Osteoblast (primary cell): ENCODE measurements around the gene FBN2. TPM values are rescaled to one million over a fixed set of nuclear protein-coding genes. Genes with fewer than 3 reads are reported as not detected.
"Not testable (repeated sequence)": the region's sequence is repeated elsewhere in the genome, so short reads cannot be mapped to it uniquely, and the experiment has no call there.

ENCODE experiments used
- DNase-seq: peaks from one replicate; pipeline ENCODE4 v3.0.0; 2011; ENCODE audit warnings: low spot score, mixed read lengths; ENCODE audit not compliant: insufficient read length; ENCODE audit errors: missing footprints
- H2AFZ ChIP-seq: 2 replicates; pipeline ENCODE4 v1.6.0; 2011; ENCODE audit warnings: mild to moderate bottlenecking, low read length
- H3K27ac ChIP-seq: 2 replicates; pipeline ENCODE4 v1.5.1; 2011; ENCODE audit warnings: mild to moderate bottlenecking, low read depth, low read length, moderate library complexity
- H3K27me3 ChIP-seq: 2 replicates; pipeline ENCODE4 v1.6.0; 2012; ENCODE audit warnings: mild to moderate bottlenecking, control low read depth, inconsistent platforms, low read length, moderate library complexity; ENCODE audit not compliant: insufficient read depth
- H3K36me3 ChIP-seq: 2 replicates; pipeline ENCODE4 v1.5.1; 2011; ENCODE audit warnings: mild to moderate bottlenecking, low read length, control low read depth, moderate library complexity; ENCODE audit not compliant: insufficient read depth
- H3K4me1 ChIP-seq: 2 replicates; pipeline ENCODE4 v1.5.1; 2011; ENCODE audit warnings: mild to moderate bottlenecking, low read length, control low read depth, moderate library complexity; ENCODE audit not compliant: insufficient read depth
- H3K4me2 ChIP-seq: 2 replicates; pipeline ENCODE4 v1.6.0; 2011; ENCODE audit warnings: mild to moderate bottlenecking, low read length; ENCODE audit not compliant: insufficient read depth
- H3K4me3 ChIP-seq: fragments of 200-600 bp; sonication (generic); 3 replicates; pipeline ENCODE4 v1.5.1; 2012; ENCODE audit warnings: mild to moderate bottlenecking, low read length, inconsistent platforms; ENCODE audit not compliant: insufficient read depth
- H3K79me2 ChIP-seq: 2 replicates; pipeline ENCODE4 v1.6.0; 2012; ENCODE audit warnings: mild to moderate bottlenecking, low read length, control low read depth, inconsistent platforms; ENCODE audit not compliant: insufficient read depth
- H3K9me3 ChIP-seq: 2 replicates; pipeline ENCODE4 v1.5.1; 2011; ENCODE audit warnings: low read depth, low read length, control low read depth
- H4K20me1 ChIP-seq: 2 replicates; pipeline ENCODE4 v1.6.0; 2012; ENCODE audit warnings: mild to moderate bottlenecking, low read length, control low read depth; ENCODE audit not compliant: insufficient read depth
- CTCF ChIP-seq: IDR thresholded peaks from 2 replicates; pipeline ENCODE4 v1.5.1; 2011; ENCODE audit warnings: mild to moderate bottlenecking, low read depth, low read length, moderate library complexity; ENCODE audit errors: extremely low read depth
- total RNA-seq: library from RNA; depleted of rRNA; stranded (reverse); fragments of >200 nt; gene quantifications from 2 replicates; pipeline ENCODE4 v1.2.3, GENCODE V29; 2012

Gene FBN2
- total RNA-seq, 1 donor: 16.6 TPM

DNA sequence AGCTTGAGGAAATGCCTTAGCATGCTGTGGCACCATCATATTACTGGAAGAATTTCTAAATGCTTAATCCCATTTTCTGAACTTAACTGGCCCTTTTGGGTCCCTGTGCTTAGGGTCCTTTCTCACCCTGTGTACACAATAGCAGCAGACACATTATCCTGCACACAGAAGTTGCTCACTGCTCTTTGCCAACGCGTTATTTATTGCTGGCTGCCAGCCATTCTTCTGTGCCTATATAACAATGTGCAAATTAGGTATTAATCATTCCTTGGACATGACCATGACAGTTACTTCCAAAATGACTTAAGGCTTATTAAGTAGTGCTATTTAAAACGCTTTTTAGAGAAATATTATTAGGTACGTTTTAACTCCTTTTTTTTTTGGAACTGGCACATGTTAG is 134.7 kb downstream of the FBN2 start:
- Histone ChIP-seq H3K27ac (no peak overlapping the region), H3K4me3 (no peak overlapping the region), H3K4me1 (no peaks in the 10 kb centered on the region), H3K36me3 (no peaks in the 10 kb centered on the region), H3K9me3 (no peaks in the 10 kb centered on the region), H3K27me3 (no peaks in the 10 kb centered on the region), H2AFZ (no peak overlapping the region), H3K4me2 (no peak overlapping the region), H4K20me1 (no peaks in the 10 kb centered on the region), H3K79me2 (no peaks in the 10 kb centered on the region)
- DNase-seq: no peak
- no peak for TF ChIP-seq CTCF

GRCh38 chr5:128402506-128402905 is 135.5 kb downstream of the FBN2 start:
- no peaks in the 10 kb centered on the region for H3K9me3 ChIP-seq
- no peak overlapping the region for H3K27ac ChIP-seq
- no peaks in the 10 kb centered on the region for H3K79me2 ChIP-seq
- H3K4me2 ChIP-seq: no peak overlapping the region
- no peak for DNase-seq
- no peak for TF ChIP-seq CTCF
- no peak overlapping the region for H3K4me3 ChIP-seq
- H3K4me1 ChIP-seq: no peaks in the 10 kb centered on the region
- H3K27me3 ChIP-seq: no peaks in the 10 kb centered on the region
- no peaks in the 10 kb centered on the region for H3K36me3 ChIP-seq
- H2AFZ ChIP-seq: no peak overlapping the region
- no peaks in the 10 kb centered on the region for H4K20me1 ChIP-seq

GRCh38 chr5:128400766-128401165 is 137.3 kb downstream of the FBN2 start:
- H3K4me2 ChIP-seq, H3K27ac ChIP-seq, H3K9me3 ChIP-seq, H3K27me3 ChIP-seq, H3K4me3 ChIP-seq, H3K79me2 ChIP-seq, DNase-seq, H3K4me1 ChIP-seq, H2AFZ ChIP-seq, H3K36me3 ChIP-seq, H4K20me1 ChIP-seq: not testable (repeated sequence)

GRCh38 chr5:128399111-128399510 is 138.9 kb downstream of the FBN2 start:
- no peak overlapping the region for H3K4me3 ChIP-seq

More at GRCh38 chr5:128399111-128399510, 138.9 kb downstream of the FBN2 start:
- no peaks in the 10 kb centered on the region for H4K20me1 ChIP-seq
- H3K36me3 ChIP-seq: no peaks in the 10 kb centered on the region
- H3K4me1 ChIP-seq: no peaks in the 10 kb centered on the region
- H3K27me3 ChIP-seq: no peaks in the 10 kb centered on the region
- no peaks in the 10 kb centered on the region for H3K9me3 ChIP-seq
- no peak for DNase-seq
- H2AFZ ChIP-seq: no peak overlapping the region
- no peaks in the 10 kb centered on the region for H3K79me2 ChIP-seq
- TF ChIP-seq CTCF: no peak
- no peak overlapping the region for H3K27ac ChIP-seq
- no peak overlapping the region for H3K4me2 ChIP-seq
